WTC11 (cell line): ENCODE measurements around the gene TRNP1. TPM values are rescaled to one million over a fixed set of nuclear protein-coding genes. Genes with fewer than 3 reads are reported as not detected.
A peak's percentile ranks its signal among the peaks of the same experiment; 100 is the strongest.

ENCODE experiments used
- ATAC-seq: fragments of 200-7000 bp; cut with Tn5 transposase; 2 replicates; pipeline ENCODE4 v1.10.0; 2021; ENCODE audit warnings: mild to moderate bottlenecking, moderate library complexity
- CTCF ChIA-PET: fragments of 300-600 bp; sonication (Branson Sonifier 250); formaldehyde crosslinking; loops from one replicate; lab custom pipeline; 2021; ENCODE audit warnings: antibody characterized with exemption; lab: Charles Lee
- POLR2A ChIA-PET: fragments of 350-600 bp; sonication (Branson Sonifier 250); formaldehyde crosslinking; loops from one replicate; lab custom pipeline; 2021; ENCODE audit warnings: antibody characterized with exemption; lab: Charles Lee
- DNase-seq: peaks from one replicate; pipeline ENCODE4 v3.0.0; 2021; ENCODE audit warnings: low spot score
- H3K27ac Mint-ChIP-seq: 2 replicates; pipeline ENCODE4 v1.8.0; 2021; ENCODE audit warnings: mixed read lengths
- H3K27me3 Mint-ChIP-seq: 2 replicates; pipeline ENCODE4 v1.8.0; 2021; ENCODE audit warnings: low read depth, mild to moderate bottlenecking, moderate library complexity, mixed read lengths
- H3K36me3 Mint-ChIP-seq: 2 replicates; pipeline ENCODE4 v1.8.0; 2021; ENCODE audit warnings: mixed read lengths
- H3K4me1 Mint-ChIP-seq: 2 replicates; pipeline ENCODE4 v1.8.0; 2022; ENCODE audit warnings: mixed read lengths
- H3K4me3 Mint-ChIP-seq: 2 replicates; pipeline ENCODE4 v1.8.0; 2021; ENCODE audit warnings: mild to moderate bottlenecking, moderate library complexity, mixed read lengths
- H3K9me3 Mint-ChIP-seq: 2 replicates; pipeline ENCODE4 v1.8.0; 2021; ENCODE audit warnings: mixed read lengths
- AR ChIP-seq: fragments of 250-450 bp; sonication (Bioruptor Pico); IDR thresholded peaks from 2 replicates; pipeline ENCODE4 v1.9.0; 2021; ENCODE audit warnings: mild to moderate bottlenecking
- ATF2 ChIP-seq: sonication (generic); formaldehyde crosslinking; IDR thresholded peaks from 2 replicates; pipeline ENCODE4 v1.8.1; 2022; ENCODE audit warnings: low read depth, missing genetic modification reagents, borderline replicate concordance
- ERG ChIP-seq: fragments of 250-450 bp; sonication (Bioruptor Pico); IDR thresholded peaks from 2 replicates; pipeline ENCODE4 v1.8.0; 2021; ENCODE audit warnings: mild to moderate bottlenecking
- ESRRA ChIP-seq: sonication (generic); formaldehyde crosslinking; IDR thresholded peaks from 2 replicates; pipeline ENCODE4 v1.8.1; 2022; ENCODE audit warnings: mild to moderate bottlenecking, missing genetic modification reagents, borderline replicate concordance
- GRHL2 ChIP-seq: fragments of 250-450 bp; sonication (Bioruptor Pico); IDR thresholded peaks from 2 replicates; pipeline ENCODE4 v1.8.0; 2022; ENCODE audit warnings: mild to moderate bottlenecking, moderate library complexity; ENCODE audit not compliant: insufficient replicate concordance, severe bottlenecking
- GTF2I ChIP-seq: fragments of 250-450 bp; sonication (Bioruptor Pico); conservative IDR thresholded peaks from 2 replicates; pipeline ENCODE4 v1.4.0; 2021; ENCODE audit warnings: mild to moderate bottlenecking
- KAT7 ChIP-seq: sonication (generic); formaldehyde crosslinking; IDR thresholded peaks from 2 replicates; pipeline ENCODE4 v1.8.1; 2023; ENCODE audit warnings: missing genetic modification reagents, mild to moderate bottlenecking, borderline replicate concordance
- MLX ChIP-seq: sonication (generic); formaldehyde crosslinking; IDR thresholded peaks from 2 replicates; pipeline ENCODE4 v1.8.1; 2023; ENCODE audit warnings: mild to moderate bottlenecking, missing genetic modification reagents, moderate library complexity
- MYBL2 ChIP-seq: sonication (generic); formaldehyde crosslinking; IDR thresholded peaks from 2 replicates; pipeline ENCODE4 v1.8.1; 2023; ENCODE audit warnings: mild to moderate bottlenecking, moderate library complexity, missing genetic modification reagents
- NFATC4 ChIP-seq: fragments of 250-450 bp; sonication (Bioruptor Pico); IDR thresholded peaks from 2 replicates; pipeline ENCODE4 v1.9.0; 2021; ENCODE audit warnings: mild to moderate bottlenecking
- NR3C1 ChIP-seq: sonication (generic); formaldehyde crosslinking; conservative IDR thresholded peaks from 2 replicates; pipeline ENCODE4 v1.8.1; 2023; ENCODE audit warnings: low read depth, mild to moderate bottlenecking, missing genetic modification reagents
- TCF7 ChIP-seq: sonication (generic); formaldehyde crosslinking; IDR thresholded peaks from 2 replicates; pipeline ENCODE4 v1.8.0; 2022; ENCODE audit warnings: mild to moderate bottlenecking, low read depth, missing genetic modification reagents, moderate library complexity
- ZBTB43 ChIP-seq: sonication (generic); formaldehyde crosslinking; IDR thresholded peaks from 2 replicates; pipeline ENCODE4 v1.8.1; 2023; ENCODE audit warnings: mild to moderate bottlenecking, missing genetic modification reagents
- ZNF121 ChIP-seq: sonication (generic); formaldehyde crosslinking; IDR thresholded peaks from 2 replicates; pipeline ENCODE4 v1.8.0; 2023; ENCODE audit warnings: missing genetic modification reagents
- ZNF263 ChIP-seq: sonication (generic); formaldehyde crosslinking; IDR thresholded peaks from 2 replicates; pipeline ENCODE4 v1.8.1; 2022; ENCODE audit warnings: low read depth, mild to moderate bottlenecking, moderate library complexity, missing genetic modification reagents
- ZNF416 ChIP-seq: fragments of 250-450 bp; sonication (Bioruptor Pico); IDR thresholded peaks from 2 replicates; pipeline ENCODE4 v1.9.0; 2021; ENCODE audit warnings: mild to moderate bottlenecking, inconsistent platforms
- ZNF423 ChIP-seq: fragments of 250-450 bp; sonication (Bioruptor Pico); IDR thresholded peaks from 2 replicates; pipeline ENCODE4 v2.1.2; 2022; ENCODE audit warnings: mild to moderate bottlenecking, moderate library complexity
- ZSCAN18 ChIP-seq: fragments of 250-450 bp; sonication (Bioruptor Pico); IDR thresholded peaks from 2 replicates; pipeline ENCODE4 v2.1.2; 2022; ENCODE audit warnings: mild to moderate bottlenecking, moderate library complexity
- total RNA-seq: library from RNA; stranded (reverse); gene quantifications from 3 replicates; pipeline ENCODE4 v1.2.3, GENCODE V29; 2021
- TF ChIP-seq, protein P1 (sequence below): fragments of 200-600 bp; IDR thresholded peaks from 2 replicates; pipeline ENCODE4 v1.8.0; 2022; ENCODE audit warnings: antibody characterized with exemption
- TF ChIP-seq, protein P2 (sequence below): sonication (generic); formaldehyde crosslinking; conservative IDR thresholded peaks from 2 replicates; pipeline ENCODE4 v1.8.1; 2022; ENCODE audit warnings: mild to moderate bottlenecking, missing genetic modification reagents
- TF ChIP-seq, protein P3 (sequence below): sonication (generic); formaldehyde crosslinking; IDR thresholded peaks from 2 replicates; pipeline ENCODE4 v1.8.1; 2022; ENCODE audit warnings: low read depth, mild to moderate bottlenecking, moderate library complexity, missing genetic modification reagents, borderline replicate concordance
- TF ChIP-seq, protein P4 (sequence below): sonication (generic); formaldehyde crosslinking; IDR thresholded peaks from 2 replicates; pipeline ENCODE4 v1.8.1; 2023; ENCODE audit warnings: mild to moderate bottlenecking, moderate library complexity, missing genetic modification reagents

The TRNP1 gene
- total RNA-seq, 1 experiment from 2014 or later: 37.6 TPM

- no peak for ATAC-seq
- ChIA-PET CTCF (interaction anchor here (0.9 to 8.2 kb wide), 10 partner anchors 11 to 389 kb away, joined by 3 to 126 read pairs (median 8); partner anchors contain the start of gene TRNP1), POLR2A (interaction anchor here (0.5 to 5.5 kb wide), 7 partner anchors 9 to 116 kb away, joined by 3 to 43 read pairs (median 5); partner anchors contain the start of genes GPN2 and TRNP1)
- peak overlapping the region; percentile 93 for H3K27ac Mint-ChIP-seq
- H3K27me3 Mint-ChIP-seq: no peaks in the 10 kb centered on the region
- H3K9me3 Mint-ChIP-seq: no peaks in the 10 kb centered on the region
- peaks cover 85% of the 10 kb centered on the region for H3K4me1 Mint-ChIP-seq
- DNase-seq: no peak
- peaks cover 60% of the 10 kb centered on the region for H3K36me3 Mint-ChIP-seq
- no peak overlapping the region for H3K4me3 Mint-ChIP-seq
- no peak for TF ChIP-seq ERG (CRISPR knock-in tag)
- peak; percentile 91 for TF ChIP-seq ZNF423 (CRISPR knock-in tag)
- no peak for TF ChIP-seq ZNF263 (CRISPR knock-in tag)
- TF ChIP-seq TCF7 (CRISPR knock-in tag): no peak
- no peak for TF ChIP-seq ESRRA (CRISPR knock-in tag)
- TF ChIP-seq ZNF121 (CRISPR knock-in tag): peak; percentile 82
- no peak for TF ChIP-seq AR (CRISPR knock-in tag)
- no peak for TF ChIP-seq ZBTB43 (CRISPR knock-in tag)
- TF ChIP-seq, protein P1, sequence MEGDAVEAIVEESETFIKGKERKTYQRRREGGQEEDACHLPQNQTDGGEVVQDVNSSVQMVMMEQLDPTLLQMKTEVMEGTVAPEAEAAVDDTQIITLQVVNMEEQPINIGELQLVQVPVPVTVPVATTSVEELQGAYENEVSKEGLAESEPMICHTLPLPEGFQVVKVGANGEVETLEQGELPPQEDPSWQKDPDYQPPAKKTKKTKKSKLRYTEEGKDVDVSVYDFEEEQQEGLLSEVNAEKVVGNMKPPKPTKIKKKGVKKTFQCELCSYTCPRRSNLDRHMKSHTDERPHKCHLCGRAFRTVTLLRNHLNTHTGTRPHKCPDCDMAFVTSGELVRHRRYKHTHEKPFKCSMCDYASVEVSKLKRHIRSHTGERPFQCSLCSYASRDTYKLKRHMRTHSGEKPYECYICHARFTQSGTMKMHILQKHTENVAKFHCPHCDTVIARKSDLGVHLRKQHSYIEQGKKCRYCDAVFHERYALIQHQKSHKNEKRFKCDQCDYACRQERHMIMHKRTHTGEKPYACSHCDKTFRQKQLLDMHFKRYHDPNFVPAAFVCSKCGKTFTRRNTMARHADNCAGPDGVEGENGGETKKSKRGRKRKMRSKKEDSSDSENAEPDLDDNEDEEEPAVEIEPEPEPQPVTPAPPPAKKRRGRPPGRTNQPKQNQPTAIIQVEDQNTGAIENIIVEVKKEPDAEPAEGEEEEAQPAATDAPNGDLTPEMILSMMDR: no peak
- TF ChIP-seq NFATC4 (CRISPR knock-in tag): no peak
- no peak for TF ChIP-seq ZNF416 (CRISPR knock-in tag)
- TF ChIP-seq KAT7: no peak
- TF ChIP-seq GRHL2: no peak
- no peak for TF ChIP-seq GTF2I
- no peak for TF ChIP-seq NR3C1 (CRISPR knock-in tag)
- no peak for TF ChIP-seq MYBL2 (CRISPR knock-in tag)
- TF ChIP-seq, protein P2, sequence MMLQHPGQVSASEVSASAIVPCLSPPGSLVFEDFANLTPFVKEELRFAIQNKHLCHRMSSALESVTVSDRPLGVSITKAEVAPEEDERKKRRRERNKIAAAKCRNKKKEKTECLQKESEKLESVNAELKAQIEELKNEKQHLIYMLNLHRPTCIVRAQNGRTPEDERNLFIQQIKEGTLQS (CRISPR knock-in tag): no peak
- TF ChIP-seq ZSCAN18 (CRISPR knock-in tag): no peak; the same call in 1 of the 2 replicates
- TF ChIP-seq, protein P3, sequence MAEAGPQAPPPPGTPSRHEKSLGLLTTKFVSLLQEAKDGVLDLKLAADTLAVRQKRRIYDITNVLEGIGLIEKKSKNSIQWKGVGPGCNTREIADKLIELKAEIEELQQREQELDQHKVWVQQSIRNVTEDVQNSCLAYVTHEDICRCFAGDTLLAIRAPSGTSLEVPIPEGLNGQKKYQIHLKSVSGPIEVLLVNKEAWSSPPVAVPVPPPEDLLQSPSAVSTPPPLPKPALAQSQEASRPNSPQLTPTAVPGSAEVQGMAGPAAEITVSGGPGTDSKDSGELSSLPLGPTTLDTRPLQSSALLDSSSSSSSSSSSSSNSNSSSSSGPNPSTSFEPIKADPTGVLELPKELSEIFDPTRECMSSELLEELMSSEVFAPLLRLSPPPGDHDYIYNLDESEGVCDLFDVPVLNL (CRISPR knock-in tag): no peak
- TF ChIP-seq, protein P4, sequence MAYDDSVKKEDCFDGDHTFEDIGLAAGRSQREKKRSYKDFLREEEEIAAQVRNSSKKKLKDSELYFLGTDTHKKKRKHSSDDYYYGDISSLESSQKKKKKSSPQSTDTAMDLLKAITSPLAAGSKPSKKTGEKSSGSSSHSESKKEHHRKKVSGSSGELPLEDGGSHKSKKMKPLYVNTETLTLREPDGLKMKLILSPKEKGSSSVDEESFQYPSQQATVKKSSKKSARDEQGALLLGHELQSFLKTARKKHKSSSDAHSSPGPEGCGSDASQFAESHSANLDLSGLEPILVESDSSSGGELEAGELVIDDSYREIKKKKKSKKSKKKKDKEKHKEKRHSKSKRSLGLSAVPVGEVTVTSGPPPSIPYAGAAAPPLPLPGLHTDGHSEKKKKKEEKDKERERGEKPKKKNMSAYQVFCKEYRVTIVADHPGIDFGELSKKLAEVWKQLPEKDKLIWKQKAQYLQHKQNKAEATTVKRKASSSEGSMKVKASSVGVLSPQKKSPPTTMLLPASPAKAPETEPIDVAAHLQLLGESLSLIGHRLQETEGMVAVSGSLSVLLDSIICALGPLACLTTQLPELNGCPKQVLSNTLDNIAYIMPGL (CRISPR knock-in tag): no peak
- TF ChIP-seq ATF2 (CRISPR knock-in tag): no peak
- TF ChIP-seq MLX (CRISPR knock-in tag): no peak
Observed at GRCh38 chr1:27006683-27007082, 13.2 kb downstream of the TRNP1 start.
